ENCODE results near the gene SAFB2.

SAFB2 gene

GRCh38 chr19:5572556-5573286 is 49.9 kb downstream of the SAFB2 start:
- TF ChIP-seq FOXP2 (optimal IDR thresholded peaks at IDR 0.05; ENCODE audit: borderline replicate concordance, extremely low read depth, extremely low read length, insufficient read depth) (no peak), REST (IDR thresholded peaks at IDR 0.05; ENCODE audit: insufficient read depth in 1 of 2, low read depth in 2 of 2, low read length in 2 of 2) (no peak), SIN3A (IDR thresholded peaks at IDR 0.05; ENCODE audit: borderline replicate concordance, insufficient read depth, low read length) (no peak), TAF1 (IDR thresholded peaks at IDR 0.05; ENCODE audit: borderline replicate concordance, insufficient read depth, low read length) (no peak)

- TF ChIP-seq SIN3A (IDR thresholded peaks at IDR 0.05; ENCODE audit: borderline replicate concordance, insufficient read depth, low read length) (no peak), REST (IDR thresholded peaks at IDR 0.05; ENCODE audit: insufficient read depth in 1 of 2, low read depth in 2 of 2, low read length in 2 of 2) (no peak)
These were observed 50.8 kb downstream of the SAFB2 start for GRCh38 chr19:5571777-5572176.

GRCh38 chr19:5567970-5568407 is 54.6 kb downstream of the SAFB2 start:
- TF ChIP-seq SIN3A (IDR thresholded peaks at IDR 0.05; ENCODE audit: borderline replicate concordance, insufficient read depth, low read length): no peak
- no peak for TF ChIP-seq REST (IDR thresholded peaks at IDR 0.05; ENCODE audit: insufficient read depth in 1 of 2, low read depth in 2 of 2, low read length in 2 of 2)
- TF ChIP-seq FOXP2 (optimal IDR thresholded peaks at IDR 0.05; ENCODE audit: borderline replicate concordance, extremely low read depth, extremely low read length, insufficient read depth): no peak
- TF ChIP-seq POLR2AphosphoS5 (IDR thresholded peaks at IDR 0.05; ENCODE audit: low read depth, low read length): no peak
- no peak for TF ChIP-seq TAF1 (IDR thresholded peaks at IDR 0.05; ENCODE audit: borderline replicate concordance, insufficient read depth, low read length)

- TF ChIP-seq TAF1 (IDR thresholded peaks at IDR 0.05; ENCODE audit: borderline replicate concordance, insufficient read depth, low read length) (no peak), FOXP2 (optimal IDR thresholded peaks at IDR 0.05; ENCODE audit: borderline replicate concordance, extremely low read depth, extremely low read length, insufficient read depth) (no peak)
These were observed 55.1 kb downstream of the SAFB2 start, which contains the start of gene TINCR for GRCh38 chr19:5567360-5567969. Gene TINCR, minus strand, starts transcription at chr19:5567953.

- TF ChIP-seq REST (IDR thresholded peaks at IDR 0.05; ENCODE audit: insufficient read depth in 1 of 2, low read depth in 2 of 2, low read length in 2 of 2) (no peak), FOXP2 (optimal IDR thresholded peaks at IDR 0.05; ENCODE audit: borderline replicate concordance, extremely low read depth, extremely low read length, insufficient read depth) (no peak), TAF1 (IDR thresholded peaks at IDR 0.05; ENCODE audit: borderline replicate concordance, insufficient read depth, low read length) (no peak), POLR2AphosphoS5 (IDR thresholded peaks at IDR 0.05; ENCODE audit: low read depth, low read length) (no peak), SIN3A (IDR thresholded peaks at IDR 0.05; ENCODE audit: borderline replicate concordance, insufficient read depth, low read length) (no peak)
These were observed 57.6 kb downstream of the SAFB2 start for GRCh38 chr19:5564930-5565329.

Measured in PFSK-1 (cell line).